Liver (tissue), 9 donors: ENCODE data around the gene TDRD9. TPM values are rescaled to one million over a fixed set of nuclear protein-coding genes. Genes with fewer than 3 reads are reported as not detected.

ENCODE experiments used
- DNase-seq: peaks from one replicate; pipeline ENCODE4 v3.0.0-alpha.2; 2017; ENCODE audit warnings: low spot score
- H3K27ac ChIP-seq, 2 donors: one replicate each; pipeline ENCODE4 v1.7.0; 2013; ENCODE audit warnings: inconsistent platforms in 2 of 2, low read length in 2 of 2, control low read depth in 1 of 2, low read depth in 1 of 2, mild to moderate bottlenecking in 1 of 2
- H3K27me3 ChIP-seq, 4 donors: one replicate each; pipeline versions ENCODE4 v1.6.1 to v1.7.0; 2013; ENCODE audit warnings: low read length in 3 of 4, inconsistent platforms in 1 of 4, mild to moderate bottlenecking in 1 of 4, moderate library complexity in 1 of 4; ENCODE audit not compliant: control insufficient read depth in 4 of 4, insufficient read depth in 4 of 4
- H3K36me3 ChIP-seq, 4 donors: one replicate each; pipeline versions ENCODE4 v1.6.1 to v1.7.0; 2013; ENCODE audit warnings: low read length in 3 of 4, mild to moderate bottlenecking in 3 of 4, low read depth in 1 of 4, moderate library complexity in 1 of 4; ENCODE audit not compliant: control insufficient read depth in 4 of 4, insufficient read depth in 3 of 4
- H3K4me1 ChIP-seq, 4 donors: one replicate each; pipeline versions ENCODE4 v1.6.1 to v1.7.0; 2013; ENCODE audit warnings: low read length in 3 of 4, mild to moderate bottlenecking in 3 of 4, moderate library complexity in 1 of 4; ENCODE audit not compliant: control insufficient read depth in 4 of 4, insufficient read depth in 4 of 4
- H3K4me3 ChIP-seq, 3 donors: one replicate each; pipeline versions ENCODE4 v1.6.1 to v1.7.0; 2013; ENCODE audit warnings: low read length in 3 of 3, control low read depth in 1 of 3, low read depth in 1 of 3, mild to moderate bottlenecking in 1 of 3
- H3K9ac ChIP-seq, 2 donors: one replicate each; pipeline ENCODE4 v1.7.0; 2013; ENCODE audit warnings: low read length in 2 of 2, mild to moderate bottlenecking in 2 of 2, moderate library complexity in 2 of 2, control low read depth in 1 of 2, low read depth in 1 of 2
- H3K9me3 ChIP-seq, 4 donors: one replicate each; pipeline versions ENCODE4 v1.6.1 to v1.7.0; 2013; ENCODE audit warnings: low read length in 3 of 4; ENCODE audit not compliant: control insufficient read depth in 4 of 4
- EGR1 ChIP-seq, 2 donors: IDR thresholded peaks; 2 replicates each; pipeline ENCODE4 v1.6.1; 2016 to 2018; ENCODE audit warnings: antibody characterized with exemption in 2 of 2, low read depth in 2 of 2
- FOXA1 ChIP-seq: IDR thresholded peaks from 2 replicates; pipeline ENCODE4 v1.6.1; 2016; ENCODE audit warnings: antibody characterized with exemption
- FOXA2 ChIP-seq: IDR thresholded peaks from 2 replicates; pipeline ENCODE4 v1.6.1; 2016; ENCODE audit warnings: antibody characterized with exemption
- GABPA ChIP-seq, 2 donors: IDR thresholded peaks in 1 of 2; conservative IDR thresholded peaks in 1 of 2; 2 replicates each; pipeline ENCODE4 v1.6.1; 2016; ENCODE audit warnings: antibody characterized with exemption in 2 of 2, mild to moderate bottlenecking in 1 of 2, moderate library complexity in 1 of 2
- HNF4A ChIP-seq, 2 donors: conservative IDR thresholded peaks; 2 replicates each; pipeline ENCODE4 v1.6.1; 2016; ENCODE audit warnings: antibody characterized with exemption in 2 of 2, mild to moderate bottlenecking in 2 of 2
- HNF4G ChIP-seq: IDR thresholded peaks from 2 replicates; pipeline ENCODE4 v1.6.1; 2016; ENCODE audit warnings: antibody characterized with exemption
- JUND ChIP-seq, 2 donors: IDR thresholded peaks; 2 replicates each; pipeline ENCODE4 v1.6.1; 2016; ENCODE audit warnings: antibody characterized with exemption in 2 of 2
- NR2F2 ChIP-seq: IDR thresholded peaks from 2 replicates; pipeline ENCODE4 v1.6.1; 2016; ENCODE audit warnings: antibody characterized with exemption
- RXRA ChIP-seq, 2 donors: IDR thresholded peaks; 2 replicates each; pipeline ENCODE4 v1.6.1; 2017 to 2018; ENCODE audit warnings: antibody characterized with exemption in 2 of 2, mild to moderate bottlenecking in 1 of 2
- SP1 ChIP-seq: IDR thresholded peaks from 2 replicates; pipeline ENCODE4 v1.6.1; 2018; ENCODE audit warnings: antibody characterized with exemption, mild to moderate bottlenecking
- TAF1 ChIP-seq: conservative IDR thresholded peaks from 2 replicates; pipeline ENCODE4 v1.6.1; 2016; ENCODE audit warnings: antibody characterized with exemption, mild to moderate bottlenecking
- YY1 ChIP-seq: IDR thresholded peaks from 2 replicates; pipeline ENCODE4 v1.6.1; 2016; ENCODE audit warnings: antibody characterized with exemption, mild to moderate bottlenecking
- WGBS: extraction: QIAGEN DNeasy Blood & Tissue Kit; methylation state at CpG from one replicate; pipeline ENCODE4 v1.1.7; 2013; 5-methylcytosine and 5-hydroxymethylcytosine counted together
- polyA plus RNA-seq, 2 donors: library from polyadenylated mRNA; stranded (reverse) in 1 of 2; unstranded in 1 of 2; fragments of 200-250 nt in 1 of 2; fragments of >200 nt in 1 of 2; fragmentation: Nextera tagmentation in 1 of 2; extraction: Ambion mirVana in 1 of 2; gene quantifications; one replicate each; pipeline versions ENCODE4 v1.2.1 to v1.2.3, GENCODE V29; 2013 to 2015
- total RNA-seq, 2 donors: library from RNA; depleted of rRNA; stranded (reverse); fragments of >200 nt; gene quantifications; one replicate each; pipeline ENCODE4 v1.2.3, GENCODE V29; 2014
- TF ChIP-seq, protein P1 (sequence below): IDR thresholded peaks from 2 replicates; pipeline ENCODE4 v1.6.1; 2016; ENCODE audit warnings: antibody characterized with exemption
- TF ChIP-seq, protein P2 (sequence below): IDR thresholded peaks from 2 replicates; pipeline ENCODE4 v1.6.1; 2016; ENCODE audit warnings: antibody characterized with exemption, mild to moderate bottlenecking
- TF ChIP-seq, protein P3 (sequence below): fragments of 150-350 bp; IDR thresholded peaks from 2 replicates; pipeline ENCODE4 v1.5.1; 2017; ENCODE audit warnings: improper control_type of control experiment, low read depth, low read length; ENCODE audit not compliant: missing input control
- donor health status: healthy.
- donor health status: healthy.
- donor health status: healthy.
- donor health status: healthy.
- donor health status: healthy.

TDRD9 gene
- total and polyA plus RNA-seq, 4 donors, result 0.12 to 1.0 (median 0.46) TPM

DNA sequence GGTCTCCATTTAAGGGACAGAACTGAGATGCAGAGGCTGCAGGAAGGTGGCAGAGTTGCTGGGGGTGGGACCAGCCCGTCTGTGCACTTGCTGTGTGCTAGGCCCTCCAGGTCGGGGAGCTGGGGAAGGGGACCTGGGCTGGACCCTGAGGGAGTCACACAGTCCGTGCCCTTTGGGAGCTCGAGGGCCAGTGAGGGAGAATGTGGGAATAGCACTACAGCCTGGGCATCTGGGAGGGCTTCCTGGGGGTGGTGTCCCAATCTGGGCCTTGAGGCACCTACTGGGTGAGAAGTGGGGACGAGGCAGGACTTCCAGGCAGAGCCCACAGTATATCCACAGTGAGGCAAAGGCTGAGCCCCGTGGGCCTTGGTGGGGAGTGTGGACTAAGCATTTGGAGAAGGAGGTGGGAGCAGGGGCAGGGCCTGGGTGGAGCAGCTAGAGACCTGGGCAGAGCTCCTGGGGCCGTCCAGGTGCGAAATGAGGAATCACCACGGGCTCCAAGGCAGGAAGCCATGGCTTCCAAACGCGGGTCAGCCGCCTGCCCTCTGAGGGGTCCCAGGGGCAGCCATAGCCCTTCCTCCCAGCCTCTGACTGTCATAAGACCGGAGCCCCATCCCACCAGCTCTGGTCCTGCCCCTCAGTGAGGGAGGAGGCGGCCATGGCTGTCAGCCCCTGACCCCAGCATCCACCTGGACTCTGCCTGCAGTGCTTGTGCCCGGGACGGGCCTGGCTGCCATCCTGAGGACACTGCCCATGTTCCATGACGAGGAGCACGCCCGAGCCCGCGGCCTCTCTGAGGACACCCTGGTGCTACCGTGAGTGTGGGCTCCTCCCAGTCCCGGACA, 163.9 kb downstream of the TDRD9 start:
- no peak for DNase-seq
- TF ChIP-seq, protein P1, sequence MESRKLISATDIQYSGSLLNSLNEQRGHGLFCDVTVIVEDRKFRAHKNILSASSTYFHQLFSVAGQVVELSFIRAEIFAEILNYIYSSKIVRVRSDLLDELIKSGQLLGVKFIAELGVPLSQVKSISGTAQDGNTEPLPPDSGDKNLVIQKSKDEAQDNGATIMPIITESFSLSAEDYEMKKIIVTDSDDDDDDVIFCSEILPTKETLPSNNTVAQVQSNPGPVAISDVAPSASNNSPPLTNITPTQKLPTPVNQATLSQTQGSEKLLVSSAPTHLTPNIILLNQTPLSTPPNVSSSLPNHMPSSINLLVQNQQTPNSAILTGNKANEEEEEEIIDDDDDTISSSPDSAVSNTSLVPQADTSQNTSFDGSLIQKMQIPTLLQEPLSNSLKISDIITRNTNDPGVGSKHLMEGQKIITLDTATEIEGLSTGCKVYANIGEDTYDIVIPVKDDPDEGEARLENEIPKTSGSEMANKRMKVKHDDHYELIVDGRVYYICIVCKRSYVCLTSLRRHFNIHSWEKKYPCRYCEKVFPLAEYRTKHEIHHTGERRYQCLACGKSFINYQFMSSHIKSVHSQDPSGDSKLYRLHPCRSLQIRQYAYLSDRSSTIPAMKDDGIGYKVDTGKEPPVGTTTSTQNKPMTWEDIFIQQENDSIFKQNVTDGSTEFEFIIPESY, result no peak
- TF ChIP-seq RXRA (IDR thresholded peaks at IDR 0.05) (peak in 1 of 2 donors; percentile 59), HNF4A (conservative IDR thresholded peaks at IDR 0.05) (peak in 1 of 2 donors; percentile 29)
- TF ChIP-seq, protein P2, sequence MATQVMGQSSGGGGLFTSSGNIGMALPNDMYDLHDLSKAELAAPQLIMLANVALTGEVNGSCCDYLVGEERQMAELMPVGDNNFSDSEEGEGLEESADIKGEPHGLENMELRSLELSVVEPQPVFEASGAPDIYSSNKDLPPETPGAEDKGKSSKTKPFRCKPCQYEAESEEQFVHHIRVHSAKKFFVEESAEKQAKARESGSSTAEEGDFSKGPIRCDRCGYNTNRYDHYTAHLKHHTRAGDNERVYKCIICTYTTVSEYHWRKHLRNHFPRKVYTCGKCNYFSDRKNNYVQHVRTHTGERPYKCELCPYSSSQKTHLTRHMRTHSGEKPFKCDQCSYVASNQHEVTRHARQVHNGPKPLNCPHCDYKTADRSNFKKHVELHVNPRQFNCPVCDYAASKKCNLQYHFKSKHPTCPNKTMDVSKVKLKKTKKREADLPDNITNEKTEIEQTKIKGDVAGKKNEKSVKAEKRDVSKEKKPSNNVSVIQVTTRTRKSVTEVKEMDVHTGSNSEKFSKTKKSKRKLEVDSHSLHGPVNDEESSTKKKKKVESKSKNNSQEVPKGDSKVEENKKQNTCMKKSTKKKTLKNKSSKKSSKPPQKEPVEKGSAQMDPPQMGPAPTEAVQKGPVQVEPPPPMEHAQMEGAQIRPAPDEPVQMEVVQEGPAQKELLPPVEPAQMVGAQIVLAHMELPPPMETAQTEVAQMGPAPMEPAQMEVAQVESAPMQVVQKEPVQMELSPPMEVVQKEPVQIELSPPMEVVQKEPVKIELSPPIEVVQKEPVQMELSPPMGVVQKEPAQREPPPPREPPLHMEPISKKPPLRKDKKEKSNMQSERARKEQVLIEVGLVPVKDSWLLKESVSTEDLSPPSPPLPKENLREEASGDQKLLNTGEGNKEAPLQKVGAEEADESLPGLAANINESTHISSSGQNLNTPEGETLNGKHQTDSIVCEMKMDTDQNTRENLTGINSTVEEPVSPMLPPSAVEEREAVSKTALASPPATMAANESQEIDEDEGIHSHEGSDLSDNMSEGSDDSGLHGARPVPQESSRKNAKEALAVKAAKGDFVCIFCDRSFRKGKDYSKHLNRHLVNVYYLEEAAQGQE, result no peak

DNA sequence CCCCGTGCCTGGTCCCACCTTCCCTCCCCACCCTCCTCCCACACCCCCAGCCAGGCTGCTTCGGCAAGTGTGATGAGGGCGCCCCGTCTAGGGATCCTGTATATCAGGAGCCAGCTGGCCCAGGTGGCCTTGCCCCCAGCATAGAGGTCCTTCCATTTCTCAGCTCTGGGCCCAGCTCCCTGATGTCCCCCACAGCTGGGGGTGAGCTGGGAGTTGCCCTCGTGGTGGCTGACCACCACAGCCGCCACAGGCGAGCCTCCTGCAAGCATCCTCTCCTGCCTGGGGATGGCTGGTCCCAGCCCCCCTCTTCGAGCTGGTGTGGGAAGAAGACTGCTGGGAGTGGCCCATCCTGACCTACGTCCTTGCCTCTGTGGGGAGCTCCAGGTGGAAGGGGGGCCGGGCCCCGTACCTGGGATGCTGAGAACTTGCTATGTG, 164.7 kb downstream of the TDRD9 start:
- H3K4me1 ChIP-seq, result peaks cover 26 to 58% (median 42%) of the 10 kb centered on the region in 4 donors
- H3K27ac ChIP-seq, result no peak overlapping the region
- H3K36me3 ChIP-seq, result peaks cover 0 to 10% (median 6%) of the 10 kb centered on the region in 4 donors
- no peaks in the 10 kb centered on the region for H3K9me3 ChIP-seq
- DNase-seq, result no peak
- no peak overlapping the region for H3K4me3 ChIP-seq
- no peaks in the 10 kb centered on the region for H3K27me3 ChIP-seq
- no peak overlapping the region for H3K9ac ChIP-seq
- 85% methylated on average over 11 of the region's 11 CpGs for WGBS
- TF ChIP-seq NR2F2, result no peak
- no peak for TF ChIP-seq RXRA (IDR thresholded peaks at IDR 0.05)
- TF ChIP-seq GABPA (IDR thresholded peaks at IDR 0.05 in 1 of 2, conservative IDR thresholded peaks at IDR 0.05 in 1 of 2), result no peak
- no peak for TF ChIP-seq SP1
- TF ChIP-seq HNF4G, result no peak
- no peak for TF ChIP-seq TAF1
- TF ChIP-seq YY1, result no peak
- TF ChIP-seq, protein P1, result no peak
- TF ChIP-seq FOXA2, result no peak
- TF ChIP-seq JUND (IDR thresholded peaks at IDR 0.05), result no peak
- TF ChIP-seq, protein P3, sequence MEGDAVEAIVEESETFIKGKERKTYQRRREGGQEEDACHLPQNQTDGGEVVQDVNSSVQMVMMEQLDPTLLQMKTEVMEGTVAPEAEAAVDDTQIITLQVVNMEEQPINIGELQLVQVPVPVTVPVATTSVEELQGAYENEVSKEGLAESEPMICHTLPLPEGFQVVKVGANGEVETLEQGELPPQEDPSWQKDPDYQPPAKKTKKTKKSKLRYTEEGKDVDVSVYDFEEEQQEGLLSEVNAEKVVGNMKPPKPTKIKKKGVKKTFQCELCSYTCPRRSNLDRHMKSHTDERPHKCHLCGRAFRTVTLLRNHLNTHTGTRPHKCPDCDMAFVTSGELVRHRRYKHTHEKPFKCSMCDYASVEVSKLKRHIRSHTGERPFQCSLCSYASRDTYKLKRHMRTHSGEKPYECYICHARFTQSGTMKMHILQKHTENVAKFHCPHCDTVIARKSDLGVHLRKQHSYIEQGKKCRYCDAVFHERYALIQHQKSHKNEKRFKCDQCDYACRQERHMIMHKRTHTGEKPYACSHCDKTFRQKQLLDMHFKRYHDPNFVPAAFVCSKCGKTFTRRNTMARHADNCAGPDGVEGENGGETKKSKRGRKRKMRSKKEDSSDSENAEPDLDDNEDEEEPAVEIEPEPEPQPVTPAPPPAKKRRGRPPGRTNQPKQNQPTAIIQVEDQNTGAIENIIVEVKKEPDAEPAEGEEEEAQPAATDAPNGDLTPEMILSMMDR, result no peak
- TF ChIP-seq FOXA1, result no peak
- no peak for TF ChIP-seq EGR1 (IDR thresholded peaks at IDR 0.05; ENCODE audit: low read depth in 2 of 2)

More for the DNA sequence above, 163.9 kb downstream of the TDRD9 start:
- H3K4me1 ChIP-seq, result peaks cover 26 to 66% (median 45%) of the 10 kb centered on the region in 4 donors
- no peaks in the 10 kb centered on the region for H3K9me3 ChIP-seq
- H3K27me3 ChIP-seq, result no peaks in the 10 kb centered on the region
- no peak overlapping the region for H3K4me3 ChIP-seq
- H3K36me3 ChIP-seq, result peaks cover 0 to 9% (median 4%) of the 10 kb centered on the region in 4 donors
- H3K27ac ChIP-seq, result peak overlapping the region; percentile 8 to 11
- no peak overlapping the region for H3K9ac ChIP-seq
- WGBS, result 69% methylated on average over 23 of the region's 23 CpGs
